ENCODE results near the gene DIP2A.
"Not testable (repeated sequence)": the region's sequence is repeated elsewhere in the genome, so short reads cannot be mapped to it uniquely, and the experiment has no call there.

The DIP2A gene

GRCh38 chr21:46442938-46443337 is 15.8 kb upstream of the DIP2A start:
- DNase-seq (ENCODE audit: low read depth) = peak; percentile 16
- no peak for TF ChIP-seq POLR2A (IDR thresholded peaks at IDR 0.05; ENCODE audit: extremely low read depth, insufficient read length)
- TF ChIP-seq MAX (IDR thresholded peaks at IDR 0.05; ENCODE audit: low read depth, low read length) = no peak
- TF ChIP-seq CTCF (IDR thresholded peaks at IDR 0.05; ENCODE audit: low read depth, low read length) = no peak
- TF ChIP-seq MYC (IDR thresholded peaks at IDR 0.05; ENCODE audit: low read depth, low read length) = no peak
- H3K4me3 ChIP-seq (ENCODE audit: low read depth, low read length) = no peak overlapping the region

GRCh38 chr21:46443910-46444309 is 14.8 kb upstream of the DIP2A start:
- TF ChIP-seq POLR2A (IDR thresholded peaks at IDR 0.05; ENCODE audit: extremely low read depth, insufficient read length) (no peak), MAX (IDR thresholded peaks at IDR 0.05; ENCODE audit: low read depth, low read length) (no peak), CTCF (IDR thresholded peaks at IDR 0.05; ENCODE audit: low read depth, low read length) (no peak), MYC (IDR thresholded peaks at IDR 0.05; ENCODE audit: low read depth, low read length) (no peak)
- no peak for DNase-seq (ENCODE audit: low read depth)
- H3K4me3 ChIP-seq (ENCODE audit: low read depth, low read length) = no peak overlapping the region

GRCh38 chr21:46448108-46448507 is 10.6 kb upstream of the DIP2A start:
- no peak overlapping the region for H3K4me3 ChIP-seq (ENCODE audit: low read depth, low read length)
- TF ChIP-seq MYC (IDR thresholded peaks at IDR 0.05; ENCODE audit: low read depth, low read length) (no peak), MAX (IDR thresholded peaks at IDR 0.05; ENCODE audit: low read depth, low read length) (no peak)
- DNase-seq (ENCODE audit: low read depth) = no peak

- H3K4me3 ChIP-seq (ENCODE audit: low read depth, low read length) = not testable (repeated sequence)
- peak; percentile 18 for DNase-seq (ENCODE audit: low read depth)
These were observed 9.8 kb upstream of the DIP2A start for GRCh38 chr21:46448855-46449254.

GRCh38 chr21:46452710-46453109 is 6.0 kb upstream of the DIP2A start:
- DNase-seq (ENCODE audit: low read depth) = no peak
- TF ChIP-seq MAX (IDR thresholded peaks at IDR 0.05; ENCODE audit: low read depth, low read length) (no peak), POLR2A (IDR thresholded peaks at IDR 0.05; ENCODE audit: extremely low read depth, insufficient read length) (no peak), MYC (IDR thresholded peaks at IDR 0.05; ENCODE audit: low read depth, low read length) (no peak), CTCF (IDR thresholded peaks at IDR 0.05; ENCODE audit: low read depth, low read length) (no peak)
- H3K4me3 ChIP-seq (ENCODE audit: low read depth, low read length) = no peak overlapping the region

- no peak for DNase-seq (ENCODE audit: low read depth)
- H3K4me3 ChIP-seq (ENCODE audit: low read depth, low read length) = no peak overlapping the region
- TF ChIP-seq MAX (IDR thresholded peaks at IDR 0.05; ENCODE audit: low read depth, low read length) = no peak
- no peak for TF ChIP-seq CTCF (IDR thresholded peaks at IDR 0.05; ENCODE audit: low read depth, low read length)
- no peak for TF ChIP-seq POLR2A (IDR thresholded peaks at IDR 0.05; ENCODE audit: extremely low read depth, insufficient read length)
- TF ChIP-seq MYC (IDR thresholded peaks at IDR 0.05; ENCODE audit: low read depth, low read length) = no peak
These were observed 4.5 kb upstream of the DIP2A start for GRCh38 chr21:46454142-46454541.

- H3K4me3 ChIP-seq (ENCODE audit: low read depth, low read length) = no peak overlapping the region
- peak; percentile 22 for DNase-seq (ENCODE audit: low read depth)
- no peak for TF ChIP-seq POLR2A (IDR thresholded peaks at IDR 0.05; ENCODE audit: extremely low read depth, insufficient read length)
- TF ChIP-seq MAX (IDR thresholded peaks at IDR 0.05; ENCODE audit: low read depth, low read length) = no peak
- no peak for TF ChIP-seq CTCF (IDR thresholded peaks at IDR 0.05; ENCODE audit: low read depth, low read length)
- TF ChIP-seq MYC (IDR thresholded peaks at IDR 0.05; ENCODE audit: low read depth, low read length) = no peak
These were observed 3.9 kb upstream of the DIP2A start for GRCh38 chr21:46454634-46455390.

All from NB4 (cell line).